Left cardiac atrium (tissue), 4 donors: Measurements from ENCODE around the gene CDC42EP2. TPM values are rescaled to one million over a fixed set of nuclear protein-coding genes. Genes with fewer than 3 reads are reported as not detected.

Source experiments
- ATAC-seq, 2 donors: fragments of 200-7000 bp; cut with Tn5 transposase; one replicate each; pipeline ENCODE4 v1.9.1; 2020; ENCODE audit warnings: mild to moderate bottlenecking in 2 of 2, moderate library complexity in 2 of 2
- DNase-seq: peaks from one replicate; pipeline ENCODE4 v3.0.0-alpha.2; 2020
- intact Hi-C, 2 donors: fragments of 100-400 bp; cut with DNase I; formaldehyde crosslinking; loops; one replicate each; pipeline versions ENCODE4 v1.14.1 to v1.15.1; 2022 to 2023
- total RNA-seq, 2 donors: library from RNA; stranded (reverse); fragmentation: NEBNext Ultra II Directional; extraction: Animal tissue kit (Norgen Biotek cat#: 25700); gene quantifications; one replicate each; pipeline ENCODE4 v1.2.1, GENCODE V29; 2021
- donor health status: DM: no; HTN: yes; CAD: no.
- donor health status: DM: no; HTN: yes; CAD: no; lungs with severe emphysema.
- donor health status: DM: yes; HTN: yes; CAD: no.
- donor health status: Dilated cardiomyopathy.

CDC42EP2 gene
- total RNA-seq, 2 donors from 2014 or later = 21.7 to 28.9 TPM

- no peak for DNase-seq
- intact Hi-C loops = no loop called here
- ATAC-seq = no peak
These were observed 18.9 kb upstream of the CDC42EP2 start for GRCh38 chr11:65295571-65296341.

- peak; percentile 56 for DNase-seq
- intact Hi-C loops = no loop called here
- ATAC-seq = peak in 1 of 2 donors; percentile 15
These were observed 17.5 kb upstream of the CDC42EP2 start for GRCh38 chr11:65297026-65297672.

GRCh38 chr11:65298131-65298535 is 16.5 kb upstream of the CDC42EP2 start:
- intact Hi-C loops = no loop called here
- ATAC-seq = peak; percentile 77 to 83
- peak; percentile 85 for DNase-seq

GRCh38 chr11:65298655-65299179 is 15.9 kb upstream of the CDC42EP2 start:
- intact Hi-C loops = no loop called here
- ATAC-seq = peak; percentile 60
- DNase-seq = peak; percentile 78

GRCh38 chr11:65300621-65301275 is 13.9 kb upstream of the CDC42EP2 start:
- intact Hi-C loops = no loop called here

GRCh38 chr11:65301491-65302329 is 13.0 kb upstream of the CDC42EP2 start:
- DNase-seq (peak; percentile 70), ATAC-seq (peak; percentile 46 to 57)
- intact Hi-C loops = no loop called here

More at GRCh38 chr11:65300621-65301275, 13.9 kb upstream of the CDC42EP2 start:
- DNase-seq (no peak), ATAC-seq (no peak)

GRCh38 chr11:65303555-65303954 is 11.1 kb upstream of the CDC42EP2 start:
- ATAC-seq (no peak), DNase-seq (no peak)
- intact Hi-C loops = no loop called here

GRCh38 chr11:65304110-65304509 is 10.6 kb upstream of the CDC42EP2 start:
- DNase-seq (no peak), ATAC-seq (no peak)
- intact Hi-C loops = no loop called here

- DNase-seq (no peak), ATAC-seq (no peak)
- intact Hi-C loops = no loop called here
These were observed 10.1 kb upstream of the CDC42EP2 start for GRCh38 chr11:65304613-65305012.

- no peak for ATAC-seq
- intact Hi-C loops = no loop called here
- DNase-seq = no peak
These were observed 9.0 kb upstream of the CDC42EP2 start for GRCh38 chr11:65305501-65306268.

- no peak for ATAC-seq
- intact Hi-C loops = no loop called here
- DNase-seq = no peak
These were observed 7.1 kb upstream of the CDC42EP2 start for GRCh38 chr11:65307298-65308229.

- ATAC-seq (peak; percentile 33 to 66), DNase-seq (peak; percentile 62)
- intact Hi-C loops = no loop called here
These were observed 6.3 kb upstream of the CDC42EP2 start for GRCh38 chr11:65308281-65308891.

- intact Hi-C loops = no loop called here
- ATAC-seq (peak; percentile 19 to 21), DNase-seq (peak; percentile 61)
These were observed 5.7 kb upstream of the CDC42EP2 start for GRCh38 chr11:65309006-65309405.

- DNase-seq (peak; percentile 49), ATAC-seq (no peak)
- intact Hi-C loops = no loop called here
These were observed 4.5 kb upstream of the CDC42EP2 start for GRCh38 chr11:65310215-65310614.

- ATAC-seq = no peak
- intact Hi-C loops = no loop called here
- DNase-seq = no peak
These were observed 3.9 kb upstream of the CDC42EP2 start for GRCh38 chr11:65310736-65311135.

- intact Hi-C loops = no loop called here
- ATAC-seq (no peak), DNase-seq (peak; percentile 70)
These were observed 3.4 kb upstream of the CDC42EP2 start for GRCh38 chr11:65311170-65311678.
